Activated naive CD4-positive, alpha-beta T cell (primary cell): Measurements from ENCODE around the gene NF2.

Experiments used
- DNase-seq, 4 experiments: peaks; one replicate each; lab custom pipeline; 2025; lab: John Stamatoyannopoulos, UW

NF2 gene

DNA sequence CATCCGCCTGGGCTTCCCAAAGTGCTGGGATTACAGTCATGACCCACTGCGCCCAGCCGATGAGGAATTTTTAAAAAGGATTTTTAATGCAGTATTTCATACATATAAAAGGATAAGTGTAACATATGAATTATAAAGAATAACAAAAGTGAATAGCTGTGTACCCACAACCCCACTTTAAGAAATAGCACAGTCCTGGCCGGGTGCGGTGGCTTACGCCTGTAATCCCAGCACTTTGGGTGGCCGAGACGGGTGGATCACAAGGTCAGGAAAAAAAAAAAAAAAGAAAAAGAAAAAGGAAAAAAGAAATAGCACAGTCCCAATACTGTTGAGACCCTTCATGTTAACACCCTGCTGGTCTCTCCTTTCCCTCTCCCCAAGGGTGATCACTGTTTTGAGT lies 62.1 kb downstream of the NF2 start:
- no peak for DNase-seq

GRCh38 chr22:29668673-29669072 lies 65.2 kb downstream of the NF2 start:
- no peak for DNase-seq

DNA sequence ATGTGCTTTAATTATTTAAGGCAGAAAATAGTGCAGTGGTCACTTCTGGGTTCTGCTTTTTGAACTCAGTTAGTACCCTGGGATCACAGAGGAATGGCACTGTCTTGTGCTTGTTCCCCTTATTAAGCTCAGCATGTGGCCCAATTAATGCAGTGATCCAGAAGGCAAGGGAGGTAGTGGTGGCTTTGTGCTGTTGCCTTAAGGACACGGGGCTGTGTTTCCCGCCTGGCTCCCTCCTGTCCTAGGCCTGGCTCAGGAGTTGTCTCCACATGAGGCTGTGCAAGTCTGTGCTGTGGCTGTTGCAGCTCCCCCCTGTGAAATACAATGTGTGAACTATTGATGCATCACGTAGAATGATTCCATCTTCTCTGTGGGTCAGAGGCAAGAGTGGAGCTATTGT lies 67.2 kb downstream of the NF2 start:
- DNase-seq: no peak

DNA sequence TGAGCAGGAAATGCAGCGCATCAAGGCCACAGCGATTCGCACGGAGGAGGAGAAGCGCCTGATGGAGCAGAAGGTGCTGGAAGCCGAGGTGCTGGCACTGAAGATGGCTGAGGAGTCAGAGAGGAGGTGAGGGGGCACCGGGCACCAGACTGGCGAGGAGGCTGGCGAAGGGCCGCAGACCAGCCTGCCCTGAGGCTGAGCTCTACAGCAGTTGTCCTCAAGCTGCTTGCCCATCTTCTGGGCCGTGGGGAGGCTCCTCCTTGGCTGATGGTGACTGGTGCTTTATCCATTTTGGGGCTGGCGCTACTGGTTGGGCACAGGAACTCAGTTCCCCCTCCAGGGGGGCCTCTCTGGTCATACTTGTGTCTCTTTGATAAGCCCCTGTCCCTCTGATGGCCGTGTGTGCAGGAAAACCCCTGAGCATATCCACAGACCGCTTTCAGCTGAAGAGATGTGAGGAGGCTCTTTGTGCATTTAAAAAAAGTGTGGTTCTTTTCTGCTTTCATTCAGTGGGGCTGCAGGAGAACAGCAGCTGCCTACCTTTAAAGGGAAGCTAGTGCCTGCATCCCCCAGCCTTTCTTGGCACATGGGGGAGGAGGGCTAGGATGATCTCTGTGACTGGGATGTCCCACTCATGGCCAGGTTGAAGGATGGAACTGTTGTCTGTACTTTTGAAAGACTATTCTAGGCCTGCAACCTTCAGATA lies 70.1 kb downstream of the NF2 start:
- DNase-seq: no peak

DNA sequence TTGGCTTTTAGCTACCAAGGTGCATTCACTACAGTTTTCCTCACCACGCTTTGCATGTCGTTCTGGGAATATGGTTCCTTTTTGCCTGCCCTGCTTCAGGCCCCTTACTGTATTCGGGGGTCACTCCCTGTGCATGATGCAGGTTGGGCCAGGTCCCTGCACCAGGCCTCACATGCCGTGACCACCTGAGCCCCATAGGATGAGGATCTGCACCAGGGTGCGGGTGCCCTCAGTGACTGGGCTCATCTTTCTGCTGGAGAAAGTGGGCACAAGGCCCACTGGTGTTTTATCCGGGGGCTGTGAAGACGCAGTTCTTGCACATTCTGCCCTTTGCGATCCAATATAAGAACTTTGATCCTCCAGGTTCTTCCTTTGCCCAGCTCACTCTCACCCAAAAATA lies 70.7 kb downstream of the NF2 start:
- DNase-seq: no peak

- DNase-seq: no peak
Observed at GRCh38 chr22:29679316-29679715, 75.9 kb downstream of the NF2 start.

GRCh38 chr22:29683536-29683935 lies 80.1 kb downstream of the NF2 start:
- DNase-seq: no peak

GRCh38 chr22:29684244-29684643 lies 80.8 kb downstream of the NF2 start:
- DNase-seq: no peak

GRCh38 chr22:29689206-29689879 lies 85.9 kb downstream of the NF2 start:
- no peak for DNase-seq

GRCh38 chr22:29689880-29690213 lies 86.4 kb downstream of the NF2 start:
- DNase-seq: no peak

DNA sequence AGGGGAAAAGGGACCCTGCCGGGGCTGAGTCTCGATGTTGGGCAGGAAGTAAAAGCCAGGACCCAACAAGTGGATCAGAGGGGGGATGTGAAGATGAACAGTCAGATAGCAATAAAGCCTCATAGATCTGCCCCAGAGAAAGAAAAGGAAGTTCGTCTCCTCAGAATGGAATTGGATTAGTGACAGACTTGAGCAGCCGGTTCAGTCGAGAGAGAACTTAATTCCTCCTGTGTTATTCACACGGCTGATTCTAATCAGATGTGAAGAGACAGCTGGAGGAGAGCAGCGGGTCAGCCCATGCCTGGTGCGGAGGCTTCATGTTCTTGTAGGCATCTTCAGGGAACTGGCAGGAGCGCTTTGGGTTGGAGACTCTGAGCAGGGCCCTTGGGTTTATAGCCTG lies 87.0 kb downstream of the NF2 start:
- DNase-seq: no peak

GRCh38 chr22:29691636-29692326 lies 88.3 kb downstream of the NF2 start:
- DNase-seq: no peak

GRCh38 chr22:29692327-29692640 lies 88.9 kb downstream of the NF2 start:
- DNase-seq: no peak

DNA sequence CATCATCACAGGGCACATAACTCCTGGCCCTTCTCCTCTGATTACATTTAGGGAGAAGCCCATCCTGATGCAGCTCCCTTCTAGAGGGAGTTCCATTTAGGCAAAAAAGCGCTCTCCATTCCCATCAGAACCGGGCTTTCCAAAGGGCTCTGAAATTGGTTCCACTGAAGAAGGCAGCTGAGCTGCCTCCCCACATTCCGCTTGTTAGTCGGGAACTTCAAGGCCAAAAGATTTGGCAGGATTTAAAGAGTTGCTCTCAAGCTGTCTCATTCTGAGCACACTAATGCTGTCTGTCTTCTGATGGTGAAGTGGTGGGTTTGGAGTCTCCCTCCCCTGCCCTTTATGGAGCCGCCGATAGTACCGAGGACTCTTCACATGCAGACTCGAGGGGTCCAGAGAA lies 89.7 kb downstream of the NF2 start:
- no peak for DNase-seq

DNA sequence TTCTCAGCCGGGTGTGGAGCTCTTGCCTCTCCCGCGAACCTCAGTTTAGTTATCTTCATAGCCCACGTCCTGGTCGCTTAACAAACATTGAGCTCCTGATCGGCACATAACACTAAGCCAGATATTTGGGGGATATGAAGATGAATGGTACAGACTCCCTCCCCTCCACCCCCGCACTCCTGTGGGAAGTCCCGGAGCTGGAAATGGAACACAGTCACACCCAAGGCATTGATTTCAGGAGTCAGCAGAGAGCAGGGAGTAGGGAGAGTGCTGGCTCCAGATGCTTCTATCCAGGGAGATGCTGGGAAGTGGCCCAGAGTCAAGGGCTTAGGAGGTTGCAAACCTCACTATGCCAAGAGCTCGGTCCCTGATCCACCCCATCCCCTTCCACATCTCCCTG lies 90.2 kb downstream of the NF2 start:
- no peak for DNase-seq

DNA sequence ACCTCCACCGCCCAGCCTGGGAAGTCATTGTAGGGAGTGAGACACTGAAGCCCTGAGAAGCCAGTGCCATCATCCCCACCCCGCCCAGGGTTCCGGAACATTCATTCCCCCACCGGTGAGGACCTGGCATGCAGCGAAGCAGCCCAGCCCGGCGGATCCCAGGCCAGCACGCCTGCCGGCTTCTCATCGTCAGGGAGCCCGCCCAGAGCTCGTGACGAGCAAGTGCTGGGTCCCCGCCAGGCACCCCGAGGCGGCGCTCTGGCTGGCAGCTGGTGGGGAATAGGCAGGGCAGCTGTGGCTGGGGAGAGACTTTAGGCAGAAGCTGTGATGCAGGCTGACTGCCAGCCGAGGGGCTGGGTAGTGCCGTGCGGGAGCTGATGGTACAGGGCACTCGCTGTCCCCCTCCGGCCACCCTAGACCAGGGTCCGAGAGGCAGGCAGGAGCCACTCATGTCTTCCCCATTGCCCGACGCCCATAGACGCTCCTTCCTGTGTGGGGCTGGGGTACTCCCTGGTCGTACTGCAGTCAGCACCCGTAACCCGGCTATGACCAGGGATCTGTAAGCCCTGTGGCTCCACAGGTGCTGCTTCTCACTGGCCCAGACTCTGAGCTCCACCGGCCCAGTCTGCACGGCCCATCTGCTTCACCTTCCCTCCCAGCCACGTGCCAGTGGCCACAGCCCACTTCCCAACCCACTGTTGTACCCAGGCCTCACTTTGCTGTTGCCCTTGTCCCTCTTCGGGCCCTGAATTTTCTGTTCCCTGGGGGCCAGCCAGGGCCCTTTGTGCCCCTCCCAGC lies 91.9 kb downstream of the NF2 start:
- DNase-seq: no peak

DNA sequence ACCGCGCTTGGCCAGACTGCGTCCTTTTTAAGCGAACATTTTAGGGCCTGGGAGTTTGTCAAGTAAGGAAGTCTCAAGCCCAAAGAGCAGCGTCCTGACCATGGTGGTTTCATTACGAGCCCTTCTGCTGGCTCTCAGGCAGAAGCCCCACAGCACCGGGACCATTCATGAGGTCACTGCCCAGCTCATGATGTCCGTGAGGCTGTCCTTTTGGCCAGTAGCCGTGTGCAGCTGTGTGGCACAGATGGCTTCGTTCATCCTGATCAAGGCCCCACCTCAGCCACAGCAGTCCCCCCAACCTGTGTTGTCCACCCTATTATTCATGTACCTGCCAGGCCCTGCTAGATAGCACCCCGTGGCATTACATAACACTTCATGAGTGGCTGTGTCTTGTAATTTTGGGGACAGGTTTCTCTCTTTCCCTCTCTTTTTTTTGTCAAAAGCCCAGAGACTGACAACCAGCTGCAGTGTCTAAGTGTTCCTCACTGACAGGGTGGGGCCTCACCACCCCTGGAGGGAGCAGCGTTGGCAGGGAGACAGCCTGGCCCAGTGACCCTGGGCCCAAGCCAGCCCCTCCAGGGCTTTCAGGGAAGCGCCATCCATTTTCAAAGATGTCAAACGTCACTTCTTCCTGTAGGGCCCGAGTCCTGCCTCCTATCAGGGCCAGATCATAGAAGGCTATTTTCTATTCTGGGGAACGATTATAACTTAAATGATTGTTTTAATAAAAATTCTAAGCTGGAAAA lies 94.6 kb downstream of the NF2 start:
- DNase-seq: no peak

DNA sequence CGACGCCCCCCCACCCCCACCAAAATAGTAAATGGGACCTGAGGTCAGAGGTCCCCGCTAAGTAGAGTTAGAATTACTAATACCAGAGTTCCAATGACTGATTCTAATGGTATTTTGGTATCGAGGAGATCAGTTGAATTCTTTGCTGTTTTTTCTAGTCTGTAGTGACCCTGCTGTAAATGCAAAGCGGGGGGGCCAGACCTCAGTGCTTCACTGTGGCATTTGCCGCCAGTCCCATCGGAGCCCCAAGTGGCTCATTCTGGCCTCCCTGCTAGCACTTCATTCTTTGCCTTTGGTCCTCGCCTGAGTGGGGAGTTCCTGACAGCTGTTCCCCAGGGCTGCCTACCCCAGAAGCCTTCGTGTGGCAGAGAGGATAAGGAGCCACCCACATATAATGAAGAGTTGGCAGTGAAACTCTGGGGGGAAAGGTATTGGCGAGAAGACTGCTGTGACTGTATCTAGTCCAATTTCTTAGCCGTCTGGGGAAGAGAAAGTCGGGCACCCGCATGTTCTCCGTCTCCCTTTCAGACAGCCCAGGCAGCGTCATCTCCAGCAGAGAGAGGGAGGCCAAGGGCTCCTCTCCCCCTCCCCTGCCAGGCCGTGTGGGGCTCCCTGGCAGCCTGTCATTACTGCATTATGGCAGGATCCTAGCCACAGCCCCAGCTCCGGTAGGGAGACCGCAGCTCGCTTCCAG lies 96.9 kb downstream of the NF2 start:
- DNase-seq: no peak

DNA sequence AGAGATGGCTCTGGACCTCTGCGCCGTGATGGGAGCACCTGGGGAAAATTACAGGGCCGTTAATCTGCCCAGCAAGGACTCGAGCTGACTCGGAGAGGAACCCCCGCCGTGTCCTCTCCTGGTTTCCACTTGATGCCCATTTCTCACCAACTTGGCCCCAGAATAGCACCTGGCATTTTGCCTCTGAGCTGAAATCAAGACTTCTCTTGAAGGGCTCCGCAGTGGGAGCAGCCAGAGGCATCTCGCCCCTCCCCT lies 97.4 kb downstream of the NF2 start:
- no peak for DNase-seq

DNA sequence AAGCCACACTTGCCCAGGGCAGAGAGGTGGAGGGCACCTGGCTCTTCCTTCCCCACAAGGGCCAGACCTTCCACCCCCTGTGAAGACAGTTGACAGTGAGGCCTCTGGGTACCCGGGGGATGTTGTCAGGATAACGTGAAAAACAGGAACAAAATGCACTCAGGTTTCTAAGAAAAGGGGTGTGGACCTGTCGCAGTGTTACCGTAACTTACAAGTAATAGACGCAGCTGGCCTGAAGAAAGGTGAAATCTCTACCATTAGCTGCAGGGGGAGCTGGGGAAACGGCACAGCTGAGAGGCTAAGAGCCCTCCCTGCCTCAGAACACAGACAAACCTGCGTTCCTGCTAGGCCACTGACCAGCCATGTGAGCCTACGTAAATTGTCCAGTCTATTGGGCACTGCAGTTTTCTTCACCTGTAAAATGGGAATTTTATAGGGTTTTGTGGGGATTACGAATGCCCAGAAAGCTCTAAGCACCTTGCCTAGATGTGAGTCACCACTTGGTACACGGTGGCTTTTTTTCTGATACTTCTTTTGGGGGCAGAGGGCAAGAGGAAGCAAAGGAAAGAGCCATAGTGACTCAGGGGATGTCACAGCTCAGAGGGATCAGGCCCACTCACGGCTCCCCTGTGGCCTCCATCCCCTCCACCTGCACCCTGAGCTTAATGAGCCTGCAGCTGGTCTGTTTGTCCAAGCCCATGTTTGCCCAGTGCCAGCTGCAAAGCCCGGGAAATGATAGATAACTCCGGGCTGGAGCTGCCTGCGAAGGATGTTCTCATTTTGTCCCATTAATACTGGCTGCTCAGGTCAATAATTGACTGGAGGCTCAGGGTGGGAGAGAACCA lies 97.9 kb downstream of the NF2 start:
- DNase-seq: no peak
